Ishikawa (cell line): Measurements from ENCODE around the gene OTUB2.

Experiments used
- CEBPB ChIP-seq: IDR thresholded peaks from 2 replicates; pipeline ENCODE4 v1.6.1; 2012
- EP300 ChIP-seq: IDR thresholded peaks from 2 replicates; pipeline ENCODE4 v1.6.1; 2012; ENCODE audit warnings: borderline replicate concordance
- REST ChIP-seq: IDR thresholded peaks from 2 replicates; pipeline ENCODE4 v1.6.1; 2012; ENCODE audit warnings: low read depth, mild to moderate bottlenecking

- no peak for TF ChIP-seq EP300
- no peak for TF ChIP-seq CEBPB
- no peak for TF ChIP-seq REST
Measured at GRCh38 chr14:94008234-94008633, 17.9 kb upstream of the OTUB2 start.
